ENCODE measurements around the gene PEX14. TPM values are rescaled to one million over a fixed set of nuclear protein-coding genes. Genes with fewer than 3 reads are reported as not detected.

PEX14 gene
- polyA plus RNA-seq, 3 donors: 9.2 to 26.6 (median 10.8) TPM

DNA sequence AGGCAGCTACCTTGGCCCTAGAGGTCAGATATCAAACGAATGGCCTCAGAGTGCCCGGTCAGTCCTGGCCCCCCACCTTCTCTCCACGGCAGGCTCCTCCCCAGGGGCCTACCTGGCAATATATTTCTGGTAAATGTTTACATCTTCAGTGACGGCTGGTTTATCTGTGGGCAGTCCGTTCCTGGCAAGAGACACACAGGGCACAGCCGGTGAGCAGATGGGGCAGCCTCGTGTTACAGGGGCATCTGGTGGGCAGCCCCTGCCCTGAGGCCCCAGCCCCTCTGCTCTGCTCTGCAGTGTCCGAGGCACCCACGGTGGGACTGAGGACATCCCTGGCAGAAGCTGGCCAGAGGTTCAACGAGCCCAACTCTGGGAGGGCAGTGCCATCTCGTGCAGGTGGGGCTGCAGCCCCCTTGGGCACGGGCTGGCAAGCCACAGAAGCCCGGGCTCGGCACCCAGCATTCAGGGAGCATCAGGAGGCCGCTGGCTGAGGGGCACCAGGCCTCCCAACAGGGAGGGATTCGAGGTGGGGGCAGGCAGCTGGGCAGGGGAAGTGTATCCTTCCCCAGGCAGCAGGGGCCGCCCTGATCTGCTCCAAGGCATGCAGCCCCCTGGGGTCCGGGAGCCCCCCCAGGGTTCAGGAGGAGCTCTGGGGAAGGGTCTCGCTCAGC is 183.8 kb downstream of the PEX14 start:
- H3K27ac ChIP-seq (ENCODE audit: low read depth, low read length): no peak overlapping the region
- WGBS, 3 donors: 79 to 87% (median 84%) methylated on average over 18 to 19 of the region's 19 CpGs

DNA sequence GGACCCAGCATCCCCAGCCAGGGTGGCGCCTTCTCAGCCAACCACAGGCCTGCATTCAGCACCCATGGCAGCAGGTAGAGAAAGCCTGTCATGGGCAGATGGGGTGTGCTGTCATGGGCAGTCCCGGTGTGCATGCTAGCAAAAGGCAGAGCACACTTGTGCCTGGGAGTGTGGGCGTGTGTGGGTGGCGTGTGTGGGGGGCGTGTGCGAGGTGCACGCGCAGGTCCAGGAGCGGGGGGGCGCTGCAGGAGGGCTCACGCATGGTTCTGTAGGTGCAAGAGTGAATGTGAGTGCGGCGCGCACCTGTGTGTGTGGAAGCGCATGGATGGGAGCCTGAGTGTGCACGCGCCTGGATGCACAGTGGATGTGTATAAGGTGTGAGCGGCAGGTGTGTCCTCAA is 184.5 kb downstream of the PEX14 start:
- H3K27ac ChIP-seq (ENCODE audit: low read depth, low read length): no peak overlapping the region
- WGBS, 3 donors: 94 to 96% (median 95%) methylated on average over 16 to 18 of the region's 18 CpGs

DNA sequence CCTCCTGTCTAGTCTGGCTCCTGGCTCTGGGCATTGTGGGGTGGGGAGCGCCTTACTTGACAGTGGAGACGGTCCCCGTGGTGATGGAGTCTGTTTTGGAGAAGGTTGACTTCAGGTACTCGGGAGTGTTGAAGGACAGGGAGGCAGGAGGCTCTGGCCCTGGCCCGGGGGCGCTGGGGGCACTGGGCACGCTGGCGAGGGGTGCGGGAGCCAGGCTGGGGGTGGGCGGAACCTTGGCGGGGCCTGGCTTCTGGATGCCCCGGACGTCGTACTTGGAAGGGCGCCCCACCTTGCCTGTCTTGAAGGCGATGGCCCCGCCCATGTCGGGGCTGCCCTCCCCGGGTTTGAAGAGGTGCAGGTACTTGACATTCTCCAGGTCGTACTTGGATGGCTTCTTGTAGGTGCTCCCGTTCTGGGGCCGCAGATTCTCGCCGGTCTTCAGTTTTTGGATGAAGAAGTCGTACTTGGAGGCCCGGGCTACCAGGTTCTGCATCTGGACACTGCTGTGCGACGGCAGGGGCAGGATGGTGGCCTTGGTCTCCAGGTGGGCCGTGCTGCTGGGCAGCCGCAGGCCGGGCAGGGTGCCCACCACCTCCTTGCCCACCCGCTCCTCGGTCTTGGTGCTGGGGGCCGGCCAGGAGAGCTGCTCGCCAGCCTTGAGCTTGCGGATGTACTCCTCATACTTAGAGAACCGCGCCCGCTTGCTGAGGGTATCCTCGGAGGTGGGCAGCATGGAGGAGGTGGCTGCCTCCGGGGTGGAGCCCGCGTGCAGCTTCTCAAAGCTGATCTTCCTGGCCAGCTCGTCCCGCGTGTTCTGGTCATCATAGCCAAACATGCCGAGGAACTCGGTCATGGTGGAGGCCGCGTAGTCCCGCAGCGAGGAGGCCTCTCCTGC is 185.1 kb downstream of the PEX14 start:
- no peak overlapping the region for H3K27ac ChIP-seq (ENCODE audit: low read depth, low read length)
- WGBS, 3 donors: 91 to 93% (median 92%) methylated on average over 51 to 52 of the region's 52 CpGs

DNA sequence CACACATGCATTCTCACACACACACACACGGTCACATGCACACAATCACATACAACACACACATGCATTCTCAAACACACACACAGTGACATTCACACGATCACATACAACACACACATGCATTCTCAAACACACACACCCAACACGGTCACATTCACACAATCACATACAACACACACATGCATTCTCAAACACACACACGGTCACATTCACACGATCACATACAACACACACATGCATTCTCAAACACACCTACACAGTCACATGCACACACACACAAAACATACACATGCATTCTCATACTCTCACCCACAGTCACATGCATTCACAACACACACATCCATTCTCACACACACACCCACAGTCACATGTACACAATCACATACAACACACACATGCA is 186.7 kb downstream of the PEX14 start:
- WGBS, 3 donors: 94 to 98% (median 94%) methylated on average over 5 of the region's 5 CpGs
- H3K27ac ChIP-seq (ENCODE audit: low read depth, low read length): no peak overlapping the region

DNA sequence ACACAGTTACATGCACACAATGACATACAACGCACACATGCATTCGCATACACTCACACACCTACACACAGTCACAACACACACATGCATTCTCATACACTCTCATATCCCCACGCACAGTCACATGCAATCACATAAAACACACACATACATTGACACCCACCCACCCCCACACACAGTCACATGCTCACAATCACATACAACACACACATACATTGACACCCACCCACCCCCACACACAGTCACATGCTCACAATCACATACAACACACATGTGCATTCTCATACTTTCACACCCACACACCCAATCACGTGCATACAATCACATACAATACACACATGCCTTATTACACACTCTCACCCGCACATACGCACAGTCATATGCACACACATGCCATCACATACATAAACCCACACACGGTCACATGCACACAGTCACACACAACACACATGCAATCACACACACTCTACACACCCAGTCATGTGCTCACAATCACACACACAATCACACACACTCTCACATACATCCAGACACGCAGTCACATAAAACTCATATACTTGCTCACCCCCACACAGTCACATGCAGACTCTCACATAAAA is 187.4 kb downstream of the PEX14 start:
- WGBS, 3 donors: 96 to 97% (median 96%) methylated on average over 8 of the region's 8 CpGs
- no peak overlapping the region for H3K27ac ChIP-seq (ENCODE audit: low read depth, low read length)

DNA sequence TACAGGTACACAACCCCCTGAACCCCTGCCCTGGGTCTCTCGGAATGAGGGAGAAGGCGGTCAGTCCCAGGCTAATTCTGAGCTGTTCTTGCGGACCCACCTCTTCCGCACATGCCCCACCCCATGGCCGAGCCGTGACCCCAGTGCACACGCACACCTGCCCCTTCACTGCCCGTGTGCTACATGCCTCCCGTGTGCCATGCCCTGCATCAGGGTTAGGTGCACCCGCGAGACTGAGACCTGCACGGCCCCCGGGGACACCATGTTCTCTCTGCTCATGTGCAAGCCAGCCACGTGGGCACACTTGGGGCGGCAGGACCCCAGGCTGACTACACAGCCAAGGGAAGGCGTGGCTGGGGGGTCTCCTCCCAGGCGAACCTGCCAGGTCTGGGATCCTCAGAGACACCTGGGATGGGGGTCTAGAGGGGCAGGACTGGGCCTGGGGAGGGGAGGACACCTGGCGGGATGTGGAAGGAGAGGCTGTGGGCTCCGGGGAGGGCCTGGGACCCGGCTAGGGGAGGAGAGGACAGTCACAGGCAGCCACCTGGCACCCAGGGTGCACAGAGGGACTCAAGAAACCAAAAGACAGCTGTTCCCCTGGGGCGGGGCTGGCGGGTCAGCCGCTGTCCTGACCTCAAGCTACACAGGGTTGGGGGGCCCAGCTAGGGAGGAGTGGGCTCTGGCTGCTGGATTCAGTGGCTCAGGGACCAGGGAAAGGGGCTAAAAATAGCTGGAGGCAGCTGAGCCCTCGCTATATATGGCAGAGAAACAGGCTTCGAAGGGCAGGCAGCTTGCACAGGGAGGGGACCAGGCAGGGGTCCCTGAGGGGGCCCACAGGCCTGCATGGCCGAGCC is 188.3 kb downstream of the PEX14 start:
- 70 to 77% (median 74%) methylated on average over 26 of the region's 26 CpGs for WGBS, 3 donors
- H3K27ac ChIP-seq (ENCODE audit: low read depth, low read length): no peak overlapping the region

DNA sequence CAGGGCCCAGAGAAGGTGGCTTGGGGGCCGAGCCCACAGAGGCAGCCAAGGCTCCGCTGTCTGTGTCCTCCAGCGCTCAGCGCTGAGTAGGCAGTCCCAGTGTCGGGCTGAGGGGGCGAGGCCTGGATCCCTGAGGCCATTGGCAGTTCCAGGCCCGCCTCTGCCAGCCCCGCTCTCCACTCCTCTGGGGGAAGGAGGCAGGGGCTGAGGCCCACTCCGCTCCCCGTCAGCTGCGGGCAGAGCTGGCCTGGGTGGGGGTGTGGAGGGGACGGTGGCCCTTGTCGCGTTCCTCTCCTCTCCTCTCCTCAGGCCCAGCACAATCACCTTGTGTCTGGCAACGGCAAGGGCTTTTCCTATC is 188.9 kb downstream of the PEX14 start:
- 28 to 52% (median 48%) methylated on average over 13 to 15 of the region's 15 CpGs for WGBS, 3 donors
- no peak overlapping the region for H3K27ac ChIP-seq (ENCODE audit: low read depth, low read length)

DNA sequence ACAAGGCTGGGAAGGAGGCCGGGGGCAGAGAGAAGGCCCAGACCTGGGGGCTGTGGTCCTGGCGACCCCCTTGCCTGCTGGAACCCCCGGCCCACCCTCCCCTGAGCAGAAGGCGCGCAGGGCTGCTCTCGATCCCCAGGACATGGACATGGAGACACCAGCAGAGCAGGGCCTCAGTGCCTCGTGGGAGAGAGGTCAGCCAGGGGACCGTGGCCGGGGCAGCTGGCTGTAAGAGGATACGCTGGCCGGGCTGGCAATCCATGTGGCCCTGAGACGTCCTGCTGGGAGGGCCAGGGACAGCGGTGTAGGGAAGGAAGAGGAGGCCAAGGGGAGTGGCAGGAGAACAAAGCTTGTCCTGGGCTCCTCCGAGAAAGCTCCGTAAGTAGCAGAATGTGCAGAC is 189.5 kb downstream of the PEX14 start:
- H3K27ac ChIP-seq (ENCODE audit: low read depth, low read length): no peak overlapping the region
- WGBS, 3 donors: 43 to 67% (median 62%) methylated on average over 14 to 15 of the region's 15 CpGs

DNA sequence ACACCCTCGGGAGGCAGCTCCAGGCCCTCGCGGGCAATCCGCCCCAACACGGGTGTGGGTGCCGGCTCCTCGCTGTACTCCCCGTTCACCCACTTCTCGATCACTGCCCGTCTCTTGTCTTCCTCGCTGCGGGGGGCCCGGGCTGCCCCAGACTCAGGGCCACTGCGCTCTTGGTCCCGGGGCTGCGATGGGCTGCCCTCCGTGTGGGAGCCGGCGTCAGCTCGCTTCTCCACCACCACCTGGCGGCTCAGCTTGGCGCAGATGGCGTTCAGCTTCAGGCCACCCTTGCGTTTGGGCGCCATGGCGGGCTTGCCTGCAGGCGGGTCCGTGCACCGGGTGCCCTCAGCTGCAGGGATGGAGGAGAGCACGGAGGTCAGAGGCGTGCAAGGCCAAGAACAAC is 190.5 kb downstream of the PEX14 start:
- 95 to 98% (median 97%) methylated on average over 31 of the region's 31 CpGs for WGBS, 3 donors
- no peak overlapping the region for H3K27ac ChIP-seq (ENCODE audit: low read depth, low read length)

DNA sequence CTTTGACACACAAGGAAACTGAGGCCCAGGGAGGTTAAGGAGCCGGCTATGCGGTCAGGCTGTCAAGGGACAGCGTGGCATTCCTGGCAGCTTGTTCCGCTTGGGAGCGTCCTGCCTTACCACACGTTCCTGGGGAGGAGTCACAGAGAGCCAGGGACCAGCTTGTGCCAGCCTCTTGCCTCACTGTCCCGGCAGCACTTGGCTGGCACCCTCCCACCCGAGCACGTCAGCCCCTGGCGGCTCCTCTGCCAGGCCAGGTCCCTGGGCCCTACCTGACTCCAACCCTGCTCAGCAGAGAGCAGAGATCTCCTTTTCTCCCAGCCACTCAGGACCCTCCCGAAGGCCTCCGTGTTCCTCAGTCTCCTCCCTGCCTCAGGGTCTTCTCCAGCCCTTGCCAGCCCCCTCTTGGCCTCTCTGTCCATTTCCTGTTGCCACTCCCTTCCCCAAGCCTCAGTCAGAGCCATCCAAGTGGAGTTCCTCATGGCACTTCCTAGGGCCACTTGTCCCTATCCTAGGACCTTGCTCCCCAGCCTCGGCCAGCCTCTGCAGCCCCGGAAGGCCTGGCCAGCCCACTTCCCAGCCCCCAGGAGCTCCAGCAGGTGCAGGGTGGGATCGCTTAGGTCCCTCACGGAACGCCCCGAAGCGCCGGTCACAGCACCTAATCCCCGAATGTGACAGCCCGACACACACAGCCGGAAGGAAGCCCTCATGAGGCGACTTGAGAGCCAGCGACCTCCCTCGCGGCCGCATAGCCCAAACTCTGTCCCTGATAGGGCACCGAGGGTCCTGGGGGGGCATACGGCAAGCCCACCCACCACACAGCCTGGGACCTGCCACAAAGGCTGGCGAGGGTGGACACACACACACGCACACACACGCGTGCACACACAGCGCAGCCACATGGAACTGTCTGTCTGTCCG is 191.4 kb downstream of the PEX14 start:
- no peak overlapping the region for H3K27ac ChIP-seq (ENCODE audit: low read depth, low read length)
- 86 to 88% (median 87%) methylated on average over 36 of the region's 36 CpGs for WGBS, 3 donors

DNA sequence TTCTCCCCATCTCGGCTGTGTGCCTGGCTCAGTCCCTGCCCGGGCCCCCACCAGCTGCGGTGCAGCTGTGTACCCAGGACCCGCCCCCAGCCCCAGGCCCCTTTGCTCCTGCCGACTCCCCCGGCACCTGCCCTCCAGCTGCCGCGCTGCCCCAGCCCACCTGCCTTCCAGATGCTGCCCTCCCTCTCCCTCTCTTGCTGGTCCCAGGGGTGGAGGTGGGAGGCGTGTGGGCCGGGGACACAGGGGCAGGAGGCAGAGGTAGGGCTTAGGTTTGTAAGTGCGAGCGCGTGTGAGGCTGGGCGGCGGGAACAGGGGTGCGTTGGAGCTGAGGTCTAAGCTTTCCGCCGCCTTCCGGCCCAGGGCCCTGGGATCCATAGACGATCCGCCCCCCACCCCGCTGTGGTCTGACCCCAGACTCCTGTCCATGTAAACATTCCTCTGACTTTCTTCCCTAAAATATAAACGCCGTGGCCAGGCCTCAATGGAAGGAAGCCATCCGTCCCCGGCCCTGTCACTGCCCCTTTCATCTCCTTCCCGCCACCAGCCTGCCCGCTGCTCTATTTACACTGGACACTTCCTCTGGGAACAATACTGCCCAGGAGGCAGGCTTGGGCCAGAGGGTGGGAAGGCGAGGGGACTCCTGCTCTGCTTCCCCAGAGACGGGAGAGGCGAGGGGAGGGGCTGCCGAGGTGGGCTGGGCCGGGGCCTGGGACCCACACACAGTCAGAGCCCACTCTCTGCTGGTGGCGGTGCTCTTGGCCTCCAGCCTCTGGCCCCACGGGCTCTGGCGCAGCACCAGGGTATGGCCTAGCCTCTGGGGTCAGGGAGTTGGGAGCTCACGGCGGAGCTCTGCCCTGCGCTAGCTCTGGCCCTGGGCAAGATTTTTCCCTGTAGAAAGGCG is 193.4 kb downstream of the PEX14 start:
- no peak overlapping the region for H3K27ac ChIP-seq (ENCODE audit: low read depth, low read length)
- WGBS, 3 donors: 56 to 65% (median 64%) methylated on average over 38 to 40 of the region's 40 CpGs

DNA sequence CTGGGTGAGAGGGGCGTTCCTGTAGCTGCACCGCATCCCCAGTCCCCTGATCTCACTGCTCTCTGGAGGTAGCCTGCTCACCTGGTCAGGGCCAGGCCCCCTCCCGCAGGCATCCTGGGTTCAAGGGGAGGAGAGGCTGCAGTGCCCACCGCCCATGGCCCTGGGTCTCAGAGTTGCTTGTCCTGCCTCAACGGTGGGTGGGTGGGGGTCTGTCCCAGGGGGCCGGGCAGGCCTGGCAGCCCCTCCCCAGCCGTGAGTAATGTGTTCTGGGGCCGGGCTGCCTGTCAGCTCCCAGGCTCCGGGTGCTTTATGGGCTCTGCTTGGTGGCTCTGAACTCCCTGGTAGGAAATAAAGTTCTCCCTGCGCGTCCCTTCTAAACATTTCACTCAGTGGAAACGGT is 194.8 kb downstream of the PEX14 start:
- no peak overlapping the region for H3K27ac ChIP-seq (ENCODE audit: low read depth, low read length)
- WGBS, 3 donors: 66 to 84% (median 78%) methylated on average over 11 to 12 of the region's 12 CpGs

DNA sequence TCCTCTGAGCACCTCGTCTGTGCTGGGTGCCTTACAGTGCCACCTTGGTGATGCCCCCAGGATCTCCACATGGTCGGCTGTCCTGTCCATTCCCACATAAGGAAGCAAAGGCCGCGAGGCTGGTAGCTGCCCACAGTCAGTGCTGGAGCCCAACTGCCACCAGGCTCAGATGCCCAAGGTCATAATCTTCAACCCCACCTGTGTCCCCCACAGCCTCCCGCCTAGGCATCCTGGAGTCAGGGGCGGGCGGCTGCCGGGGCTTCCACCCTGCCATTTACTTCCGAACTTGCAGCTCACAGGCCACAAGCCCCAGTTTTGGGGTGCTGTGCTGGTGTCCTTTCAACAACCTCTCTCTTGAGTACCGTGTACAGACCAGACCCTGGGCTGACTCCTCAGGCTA is 195.4 kb downstream of the PEX14 start:
- WGBS, 3 donors: 86 to 96% (median 92%) methylated on average over 10 of the region's 10 CpGs
- no peak overlapping the region for H3K27ac ChIP-seq (ENCODE audit: low read depth, low read length)

DNA sequence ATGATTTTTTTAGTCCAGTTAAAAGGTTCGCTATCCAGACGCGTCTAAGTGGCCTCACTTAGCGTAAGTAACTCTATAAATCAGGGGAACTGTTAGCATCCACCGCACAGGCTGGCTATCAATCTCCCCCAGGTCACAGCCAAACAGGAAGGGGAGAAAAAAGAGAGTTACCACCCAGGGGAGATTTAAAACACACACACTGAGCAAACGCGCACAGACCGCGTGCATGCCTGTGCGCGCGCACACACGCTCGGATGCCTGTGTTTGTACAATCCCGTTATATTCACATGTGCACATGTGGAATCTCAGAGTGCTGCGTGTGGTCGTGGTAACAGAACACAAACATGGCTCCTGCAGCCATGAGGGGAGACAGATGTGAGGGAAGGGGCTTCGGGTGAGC is 196.3 kb downstream of the PEX14 start:
- 33 to 76% (median 36%) methylated on average over 18 of the region's 18 CpGs for WGBS, 3 donors
- H3K27ac ChIP-seq (ENCODE audit: low read depth, low read length): no peak overlapping the region

DNA sequence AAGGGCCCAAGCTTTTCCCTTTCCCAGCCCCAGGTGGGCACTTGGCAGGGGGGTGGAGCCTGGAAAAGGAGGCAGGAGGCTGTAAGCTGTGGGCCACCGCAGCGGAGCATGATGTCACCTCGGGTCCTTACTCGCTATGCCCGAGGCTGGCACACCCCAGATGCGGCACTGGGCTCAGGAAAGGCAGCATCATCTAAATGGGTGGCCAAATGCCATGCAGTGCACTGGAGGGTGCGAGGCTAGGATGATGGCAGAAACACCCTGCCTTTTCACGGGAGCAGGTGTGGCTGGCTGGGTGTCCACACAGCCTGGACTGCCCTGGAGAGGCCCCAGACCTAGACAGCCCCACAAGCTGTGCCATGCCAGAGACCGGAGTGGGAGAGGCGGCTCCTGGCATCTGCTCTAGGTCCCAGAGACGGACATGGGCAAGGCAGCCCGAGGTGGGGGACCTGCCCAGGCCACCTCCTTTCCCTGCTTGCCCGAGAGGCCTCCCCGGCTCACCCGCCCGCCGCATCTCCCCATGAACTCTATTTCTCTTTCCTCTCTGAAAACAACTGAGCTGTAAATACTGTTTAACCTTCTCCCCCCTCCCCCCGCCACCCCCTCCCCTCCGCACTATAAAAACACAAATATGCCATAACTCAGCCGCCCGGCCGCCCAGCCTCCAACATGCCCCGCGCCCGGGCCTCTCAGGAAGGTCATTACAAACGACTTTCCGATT is 197.0 kb downstream of the PEX14 start:
- no peak overlapping the region for H3K27ac ChIP-seq (ENCODE audit: low read depth, low read length)
- 64 to 78% (median 75%) methylated on average over 23 to 27 of the region's 27 CpGs for WGBS, 3 donors
